Measurements from ENCODE around the gene ITPR3. TPM values are rescaled to one million over a fixed set of nuclear protein-coding genes. Genes with fewer than 3 reads are reported as not detected.

The ITPR3 gene
- total and polyA plus RNA-seq, 8 donors = 14.1 to 149 (median 65.6) TPM

GRCh38 chr6:33668328-33668727 is 47.2 kb downstream of the ITPR3 start:
- no peak overlapping the region for H3K27ac ChIP-seq
- 93 to 100% (median 97%) methylated on average over 4 to 8 of the region's 8 CpGs for WGBS, 5 donors
- no peak for TF ChIP-seq POLR2AphosphoS5 (IDR thresholded peaks at IDR 0.05)
- TF ChIP-seq CTCF (IDR thresholded peaks at IDR 0.05) = no peak
- TF ChIP-seq POLR2A (IDR thresholded peaks at IDR 0.05) = no peak
- TF ChIP-seq EP300 (IDR thresholded peaks at IDR 0.05) = no peak

GRCh38 chr6:33668914-33669313 is 47.8 kb downstream of the ITPR3 start:
- WGBS, 5 donors = 47 to 66% (median 57%) methylated on average over 16 to 17 of the region's 17 CpGs
- intact Hi-C loops (cut with DNase I; ENCODE audit: low total_unique reads) = no loop called here
- H3K27ac ChIP-seq = peak overlapping the region in 1 of 5 donors; percentile 24
- H3K27me3 ChIP-seq = no peaks in the 10 kb centered on the region
- peaks cover 47 to 100% (median 97%) of the 10 kb centered on the region in 4 donors for H3K36me3 ChIP-seq
- peak; percentile 42 to 82 for DNase-seq
- H3K4me1 ChIP-seq = peaks cover 0 to 20% (median 0%) of the 10 kb centered on the region in 4 donors
- no peaks in the 10 kb centered on the region for H3K9me3 ChIP-seq
- TF ChIP-seq CTCF (IDR thresholded peaks at IDR 0.05) = no peak
- no peak for TF ChIP-seq POLR2A (IDR thresholded peaks at IDR 0.05)
- TF ChIP-seq EP300 (IDR thresholded peaks at IDR 0.05) = no peak
- TF ChIP-seq POLR2AphosphoS5 (IDR thresholded peaks at IDR 0.05) = peak in 1 of 3 donors; percentile 23
- H3K4me3 ChIP-seq = no peak overlapping the region

More at GRCh38 chr6:33668328-33668727, 47.2 kb downstream of the ITPR3 start:
- peaks cover 0 to 18% (median 0%) of the 10 kb centered on the region in 4 donors for H3K4me1 ChIP-seq
- no peaks in the 10 kb centered on the region for H3K27me3 ChIP-seq
- no peak overlapping the region for H3K4me3 ChIP-seq
- intact Hi-C loops (cut with DNase I; ENCODE audit: low total_unique reads) = no loop called here
- no peaks in the 10 kb centered on the region for H3K9me3 ChIP-seq
- no peak for DNase-seq
- H3K36me3 ChIP-seq = peaks cover 43 to 100% (median 97%) of the 10 kb centered on the region in 4 donors

GRCh38 chr6:33670086-33670660 is 49.1 kb downstream of the ITPR3 start:
- no peaks in the 10 kb centered on the region for H3K27me3 ChIP-seq
- H3K27ac ChIP-seq = no peak overlapping the region
- DNase-seq = no peak
- intact Hi-C loops (cut with DNase I; ENCODE audit: low total_unique reads) = no loop called here
- no peak overlapping the region for H3K4me3 ChIP-seq
- H3K36me3 ChIP-seq = peaks cover 46 to 100% (median 97%) of the 10 kb centered on the region in 4 donors
- H3K4me1 ChIP-seq = peaks cover 0 to 20% (median 0%) of the 10 kb centered on the region in 4 donors
- H3K9me3 ChIP-seq = no peaks in the 10 kb centered on the region
- TF ChIP-seq POLR2A (IDR thresholded peaks at IDR 0.05) (no peak), POLR2AphosphoS5 (IDR thresholded peaks at IDR 0.05) (no peak), CTCF (IDR thresholded peaks at IDR 0.05) (no peak)
- WGBS, 5 donors = 86 to 92% (median 89%) methylated on average over 16 to 21 of the region's 21 CpGs

- DNase-seq = no peak
- H3K27me3 ChIP-seq = no peaks in the 10 kb centered on the region
- no peaks in the 10 kb centered on the region for H3K9me3 ChIP-seq
- H3K4me1 ChIP-seq = peaks cover 0 to 20% (median 0%) of the 10 kb centered on the region in 4 donors
- no peak overlapping the region for H3K27ac ChIP-seq
- no peak overlapping the region for H3K4me3 ChIP-seq
- intact Hi-C loops (cut with DNase I; ENCODE audit: low total_unique reads) = no loop called here
- WGBS, 5 donors = 70 to 80% (median 76%) methylated on average over 29 to 30 of the region's 30 CpGs
- peaks cover 50 to 100% (median 97%) of the 10 kb centered on the region in 4 donors for H3K36me3 ChIP-seq
- TF ChIP-seq POLR2AphosphoS5 (IDR thresholded peaks at IDR 0.05) (no peak), POLR2A (IDR thresholded peaks at IDR 0.05) (no peak), CTCF (IDR thresholded peaks at IDR 0.05) (no peak), EP300 (IDR thresholded peaks at IDR 0.05) (no peak)
Observed at GRCh38 chr6:33670971-33671743, 50.0 kb downstream of the ITPR3 start.
